HG03045 (cell line): ENCODE measurements around the gene RYR1.
"Not testable (repeated sequence)": the region's sequence is repeated elsewhere in the genome, so short reads cannot be mapped to it uniquely, and the experiment has no call there.

Experiments used
- ATAC-seq: cut with Tn5 transposase; IDR thresholded peaks from one replicate; pipeline ENCODE4 v1.9.1; 2021; ENCODE audit warnings: mild to moderate bottlenecking, moderate library complexity; ENCODE audit not compliant: unreplicated experiment

The RYR1 gene

GRCh38 chr19:38425810-38426466 lies 7.6 kb upstream of the RYR1 start, which contains the start of gene RASGRP4:
RASGRP4 (minus strand) TSS chr19:38426219; CDS start chr19:38426091, 128 bp downstream.
- no peak for ATAC-seq

- not testable (repeated sequence) for ATAC-seq
Measured at GRCh38 chr19:38427035-38427677, 6.3 kb upstream of the RYR1 start.

- ATAC-seq, result no peak
Measured at GRCh38 chr19:38429055-38429810, 4.3 kb upstream of the RYR1 start.

DNA sequence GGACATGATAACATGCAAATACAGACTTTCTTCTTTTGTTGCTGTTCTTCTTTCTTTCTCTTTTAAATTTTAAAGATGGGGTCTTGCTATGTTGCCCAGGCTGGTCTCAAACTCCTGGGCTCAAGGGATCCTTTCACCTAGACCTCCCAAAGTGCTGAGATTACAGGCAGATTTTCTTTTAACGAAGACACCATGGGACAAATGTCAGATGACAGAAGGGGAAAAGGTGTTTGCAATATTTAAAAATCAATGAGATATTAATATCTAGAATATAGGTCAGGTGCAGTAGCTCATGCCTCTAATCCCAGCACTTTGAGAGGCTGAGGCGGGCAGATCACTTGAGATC lies 3.7 kb upstream of the RYR1 start:
- no peak for ATAC-seq

- ATAC-seq, result no peak
Measured at GRCh38 chr19:38430931-38431330, 2.6 kb upstream of the RYR1 start.

GRCh38 chr19:38434549-38435051 lies 1.1 kb downstream of the RYR1 start:
- no peak for ATAC-seq

DNA sequence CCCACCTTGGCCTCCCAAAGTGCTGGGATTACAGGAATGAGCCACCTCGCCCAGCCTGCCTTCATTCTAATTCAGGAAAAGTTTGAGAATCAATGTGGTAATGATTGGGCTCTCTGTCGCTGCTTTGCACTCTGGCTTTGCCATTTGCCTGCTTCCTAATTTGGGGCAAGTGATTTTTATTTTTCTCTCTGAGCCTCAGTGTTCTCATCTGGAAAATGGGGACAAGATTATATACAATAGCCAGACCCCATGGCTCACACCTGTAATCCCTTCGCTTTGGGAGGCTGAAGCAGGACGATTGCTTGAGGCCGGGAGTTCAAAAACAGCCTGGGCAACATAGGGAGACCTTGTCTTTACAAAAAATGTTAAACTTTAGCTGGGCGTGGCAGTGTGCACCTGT lies 3.8 kb downstream of the RYR1 start:
- ATAC-seq, result no peak

- ATAC-seq, result no peak
Measured at GRCh38 chr19:38437917-38438316, 4.4 kb downstream of the RYR1 start.

DNA sequence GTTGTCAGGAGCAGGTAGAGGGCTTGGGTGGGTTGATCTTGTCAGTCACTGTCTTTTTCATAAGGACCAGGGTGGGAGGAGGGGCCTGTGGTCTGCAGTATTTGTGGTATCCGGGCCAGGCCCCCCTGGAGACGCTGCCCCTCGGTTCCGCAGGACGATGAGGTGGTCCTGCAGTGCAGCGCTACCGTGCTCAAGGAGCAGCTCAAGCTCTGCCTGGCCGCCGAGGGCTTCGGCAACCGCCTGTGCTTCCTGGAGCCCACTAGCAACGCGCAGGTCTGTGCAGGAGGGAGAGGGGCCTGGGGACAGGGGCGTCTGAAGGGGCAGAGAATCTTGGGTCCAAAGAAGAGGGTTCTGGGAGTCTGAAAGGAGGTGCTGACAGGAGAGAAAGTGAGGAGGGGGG lies 7.1 kb downstream of the RYR1 start:
- no peak for ATAC-seq

DNA sequence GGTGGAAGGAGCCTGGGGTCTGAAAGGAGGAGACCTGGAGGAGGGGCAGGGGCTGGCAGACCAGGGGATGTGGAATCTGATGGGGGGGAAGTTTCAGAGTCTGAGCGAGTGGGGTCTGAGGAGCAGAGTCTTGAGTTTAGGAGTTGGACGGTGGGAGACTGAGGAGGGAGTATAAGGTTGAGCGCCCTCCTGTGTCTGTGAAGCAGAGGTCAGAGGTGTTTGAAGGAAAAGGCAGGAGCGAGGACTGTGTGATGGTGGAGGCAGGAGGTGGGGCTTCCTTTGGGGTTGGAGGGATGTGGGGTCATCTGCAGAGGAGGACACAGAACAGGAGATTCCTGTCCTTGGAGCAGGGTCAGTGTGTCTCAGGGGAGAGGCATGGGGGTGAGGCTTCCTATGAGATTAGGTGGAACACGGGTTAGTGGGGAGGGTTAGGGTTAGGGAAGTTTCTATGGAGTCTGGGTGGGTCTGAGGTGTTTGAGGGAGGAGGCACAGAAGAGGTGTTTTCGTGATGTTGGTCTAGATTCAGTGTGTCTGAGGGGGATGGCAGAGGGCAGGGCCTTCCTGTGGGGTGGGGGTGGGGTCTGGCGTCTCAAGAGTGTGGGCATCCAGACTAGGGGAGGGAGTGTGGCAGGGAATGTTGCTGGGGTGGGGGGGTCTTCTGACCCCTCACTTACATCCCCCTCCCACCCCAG lies 8.3 kb downstream of the RYR1 start:
- ATAC-seq, result no peak

- no peak for ATAC-seq
Measured at GRCh38 chr19:38442736-38443135, 9.2 kb downstream of the RYR1 start.

DNA sequence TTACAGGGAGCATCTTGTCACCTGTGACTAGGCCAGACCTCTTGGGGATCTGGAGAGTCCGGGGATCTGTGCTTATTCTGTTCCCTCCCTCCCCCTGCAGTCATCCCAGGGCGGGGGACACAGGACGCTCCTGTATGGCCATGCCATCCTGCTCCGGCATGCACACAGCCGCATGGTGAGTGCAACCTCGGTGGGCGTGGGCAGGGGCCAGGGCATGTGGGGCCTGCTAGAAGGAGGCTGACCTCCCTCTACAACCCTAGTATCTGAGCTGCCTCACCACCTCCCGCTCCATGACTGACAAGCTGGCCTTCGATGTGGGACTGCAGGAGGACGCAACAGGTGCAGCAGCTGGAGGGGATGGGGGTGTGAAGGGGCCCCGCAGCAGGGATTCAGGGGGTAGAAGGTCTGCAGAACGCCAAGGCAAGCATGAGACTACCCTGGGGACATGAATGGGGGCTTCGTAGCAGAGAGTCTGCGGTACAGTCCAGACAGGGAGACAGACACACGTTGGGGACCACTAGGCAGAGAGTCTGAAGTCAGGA lies 10.0 kb downstream of the RYR1 start:
- ATAC-seq, result no peak

GRCh38 chr19:38444026-38444425 lies 10.5 kb downstream of the RYR1 start:
- ATAC-seq, result no peak

GRCh38 chr19:38445362-38445761 lies 11.9 kb downstream of the RYR1 start:
- ATAC-seq, result no peak

DNA sequence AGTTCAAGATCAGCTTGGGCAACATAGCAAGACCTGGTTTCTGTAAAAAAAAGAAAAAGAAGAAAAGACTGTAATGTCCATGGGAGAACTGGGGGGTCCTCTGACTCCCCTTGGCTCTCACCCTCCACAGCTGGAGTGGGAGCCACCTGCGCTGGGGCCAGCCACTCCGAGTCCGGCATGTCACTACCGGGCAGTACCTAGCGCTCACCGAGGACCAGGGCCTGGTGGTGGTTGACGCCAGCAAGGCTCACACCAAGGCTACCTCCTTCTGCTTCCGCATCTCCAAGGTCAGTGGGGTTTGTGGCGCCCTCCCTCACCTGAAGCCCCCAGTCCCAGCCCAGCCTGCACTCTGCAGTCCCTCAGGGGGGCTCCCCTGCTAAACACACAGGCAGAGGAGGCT lies 14.7 kb downstream of the RYR1 start:
- no peak for ATAC-seq

DNA sequence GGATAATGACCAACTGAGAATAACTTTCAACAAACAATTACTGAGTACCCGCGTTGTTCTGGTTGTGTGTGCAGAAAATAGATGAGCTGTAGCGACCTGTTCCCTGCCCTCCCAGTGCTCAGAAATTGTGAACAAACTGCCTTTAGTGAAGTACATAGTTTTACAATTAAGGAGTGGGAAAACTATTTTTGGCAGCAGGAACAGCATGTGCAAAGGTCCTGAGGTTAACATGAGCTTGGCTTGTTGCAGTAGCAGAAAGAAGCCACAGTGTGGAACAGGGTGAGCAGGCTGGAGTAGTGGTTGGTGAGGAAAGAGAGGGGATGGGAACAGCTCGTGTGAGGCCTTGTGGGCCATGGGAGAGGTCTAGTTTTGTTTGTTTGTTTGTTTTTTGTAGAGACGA lies 16.0 kb downstream of the RYR1 start:
- no peak for ATAC-seq

GRCh38 chr19:38451036-38451435 lies 17.5 kb downstream of the RYR1 start:
- ATAC-seq, result no peak

DNA sequence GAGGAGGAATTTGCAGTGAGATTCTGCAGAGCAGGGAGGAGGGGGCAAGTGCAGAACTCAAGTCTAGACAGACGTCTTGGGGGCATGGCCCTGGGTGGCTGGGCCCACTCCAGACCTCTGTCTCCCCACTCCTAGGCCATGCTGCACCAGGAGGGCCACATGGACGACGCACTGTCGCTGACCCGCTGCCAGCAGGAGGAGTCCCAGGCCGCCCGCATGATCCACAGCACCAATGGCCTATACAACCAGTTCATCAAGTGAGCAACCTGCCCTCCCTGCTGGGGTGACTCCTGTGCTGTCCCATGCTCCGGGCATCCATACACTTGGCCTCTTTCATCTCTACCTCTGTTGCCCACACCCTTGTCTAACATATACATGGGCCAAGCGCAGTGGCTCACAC lies 18.1 kb downstream of the RYR1 start:
- no peak for ATAC-seq

DNA sequence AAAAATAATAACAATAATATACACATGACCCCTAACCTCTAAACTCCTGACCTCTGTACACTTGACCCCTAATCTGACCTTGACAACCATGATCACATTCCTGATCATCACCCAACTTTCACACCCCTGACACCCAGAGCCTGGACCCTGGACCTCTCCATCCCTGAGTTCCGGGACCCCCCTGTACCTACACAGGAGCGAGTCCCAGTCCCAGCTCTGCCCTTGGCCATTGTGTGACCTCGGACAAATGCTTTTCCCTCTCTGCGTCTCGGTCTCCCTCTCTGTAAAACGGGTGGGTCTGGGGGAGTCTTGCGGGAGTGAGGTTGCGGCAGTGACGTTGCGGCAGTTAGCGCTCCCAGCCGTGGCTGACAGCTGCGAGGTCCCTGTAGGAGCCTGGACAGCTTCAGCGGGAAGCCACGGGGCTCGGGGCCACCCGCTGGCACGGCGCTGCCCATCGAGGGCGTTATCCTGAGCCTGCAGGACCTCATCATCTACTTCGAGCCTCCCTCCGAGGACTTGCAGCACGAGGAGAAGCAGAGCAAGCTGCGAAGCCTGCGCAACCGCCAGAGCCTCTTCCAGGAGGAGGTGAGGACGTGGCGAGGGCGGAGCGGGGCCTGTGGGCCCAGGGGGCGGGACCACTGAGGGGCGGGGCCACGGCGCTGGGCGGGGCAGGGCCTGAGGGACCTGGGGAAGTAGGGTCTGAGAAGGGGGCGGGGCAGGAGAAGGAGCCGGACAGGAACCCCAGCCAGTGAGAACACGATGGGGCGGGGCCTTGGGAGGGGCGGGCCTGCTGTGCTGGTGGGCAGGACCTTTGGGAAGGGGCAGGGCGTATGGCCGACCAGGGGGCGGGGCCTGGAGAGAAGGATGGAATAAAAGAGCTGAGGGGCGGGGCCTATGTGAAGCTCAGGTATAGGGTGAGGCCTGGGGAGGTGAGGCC lies 19.2 kb downstream of the RYR1 start:
- ATAC-seq, result no peak

- no peak for ATAC-seq
Measured at GRCh38 chr19:38453596-38453995, 20.1 kb downstream of the RYR1 start.
